Activated naive CD4-positive, alpha-beta T cell treated with anti-CD3 and anti-CD28 coated beads, Interleukin-2, amount 50 U/mL, for 72 hours (primary cell): ENCODE data around the gene SLIT3. TPM values are rescaled to one million over a fixed set of nuclear protein-coding genes. Genes with fewer than 3 reads are reported as not detected.
"Not testable (repeated sequence)": the region's sequence is repeated elsewhere in the genome, so short reads cannot be mapped to it uniquely, and the experiment has no call there.

ENCODE experiments used
- ATAC-seq, 2 donors: fragments of 150-1000 bp; cut with Tn5 transposase; 2 replicates each; pipeline ENCODE4 v1.10.0; 2021; ENCODE audit warnings: mild to moderate bottlenecking in 2 of 2, moderate library complexity in 2 of 2
- DNase-seq, 2 donors: peaks; one replicate each; pipeline ENCODE4 v3.0.0; 2021 to 2022; ENCODE audit warnings: low spot score in 2 of 2
- H3K27ac Mint-ChIP-seq, 2 donors: one replicate each; pipeline ENCODE4 v1.8.0; 2022; ENCODE audit warnings: mild to moderate bottlenecking in 2 of 2, mixed read lengths in 2 of 2
- H3K36me3 Mint-ChIP-seq, 2 donors: one replicate each; pipeline ENCODE4 v1.8.0; 2022; ENCODE audit warnings: mixed read lengths in 2 of 2
- H3K9me3 Mint-ChIP-seq, 2 donors: one replicate each; pipeline ENCODE4 v1.8.0; 2022; ENCODE audit warnings: mixed read lengths in 2 of 2
- total RNA-seq, 2 donors: library from RNA; stranded (reverse); gene quantifications; one replicate each; pipeline ENCODE4 v1.2.3, GENCODE V29; 2022

The SLIT3 gene
- total RNA-seq, 2 donors from 2014 or later = 1.9 to 2.0 TPM

- no peaks in the 10 kb centered on the region for H3K9me3 Mint-ChIP-seq
- ATAC-seq (no peak), DNase-seq (no peak)
- H3K36me3 Mint-ChIP-seq = no peaks in the 10 kb centered on the region
- no peak overlapping the region for H3K27ac Mint-ChIP-seq
These were observed 173.5 kb downstream of the SLIT3 start for GRCh38 chr5:169127431-169127830.

GRCh38 chr5:169126481-169127021, 174.4 kb downstream of the SLIT3 start:
- ATAC-seq = no peak
- no peak overlapping the region for H3K27ac Mint-ChIP-seq
- no peaks in the 10 kb centered on the region for H3K36me3 Mint-ChIP-seq
- no peak for DNase-seq
- H3K9me3 Mint-ChIP-seq = no peaks in the 10 kb centered on the region

- Mint-ChIP-seq H3K9me3 (no peaks in the 10 kb centered on the region), H3K36me3 (no peaks in the 10 kb centered on the region), H3K27ac (no peak overlapping the region)
- no peak for ATAC-seq
- no peak for DNase-seq
These were observed 175.4 kb downstream of the SLIT3 start for GRCh38 chr5:169125571-169125970.

GRCh38 chr5:169122951-169123350, 178.0 kb downstream of the SLIT3 start:
- no peak for DNase-seq
- ATAC-seq = no peak
- Mint-ChIP-seq H3K27ac (no peak overlapping the region), H3K9me3 (no peaks in the 10 kb centered on the region), H3K36me3 (no peaks in the 10 kb centered on the region)

GRCh38 chr5:169121630-169122420, 179.1 kb downstream of the SLIT3 start:
- DNase-seq = no peak
- no peak for ATAC-seq
- Mint-ChIP-seq H3K27ac (no peak overlapping the region), H3K9me3 (no peaks in the 10 kb centered on the region), H3K36me3 (no peaks in the 10 kb centered on the region)

- DNase-seq = no peak
- no peak for ATAC-seq
- Mint-ChIP-seq H3K27ac (no peak overlapping the region), H3K9me3 (no peaks in the 10 kb centered on the region), H3K36me3 (no peaks in the 10 kb centered on the region)
These were observed 181.5 kb downstream of the SLIT3 start for GRCh38 chr5:169119288-169120048.

- Mint-ChIP-seq H3K27ac (no peak overlapping the region), H3K36me3 (no peaks in the 10 kb centered on the region), H3K9me3 (no peaks in the 10 kb centered on the region)
- no peak for ATAC-seq
- no peak for DNase-seq
These were observed 183.9 kb downstream of the SLIT3 start for GRCh38 chr5:169116961-169117461.

GRCh38 chr5:169115461-169116124, 185.3 kb downstream of the SLIT3 start:
- Mint-ChIP-seq H3K36me3 (no peaks in the 10 kb centered on the region), H3K27ac (no peak overlapping the region), H3K9me3 (peaks cover 0 to 4% of the 10 kb centered on the region in 2 donors)
- ATAC-seq (no peak), DNase-seq (no peak)

- no peak for DNase-seq
- H3K9me3 Mint-ChIP-seq = peaks cover 3 to 8% of the 10 kb centered on the region in 2 donors
- ATAC-seq = no peak
- no peak overlapping the region for H3K27ac Mint-ChIP-seq
- H3K36me3 Mint-ChIP-seq = no peaks in the 10 kb centered on the region
These were observed 186.4 kb downstream of the SLIT3 start for GRCh38 chr5:169114466-169115065.

GRCh38 chr5:169112016-169112415, 188.9 kb downstream of the SLIT3 start:
- DNase-seq = no peak
- no peak for ATAC-seq
- Mint-ChIP-seq H3K9me3 (peaks cover 3 to 9% of the 10 kb centered on the region in 2 donors), H3K36me3 (no peaks in the 10 kb centered on the region), H3K27ac (no peak overlapping the region)

- ATAC-seq = no peak
- Mint-ChIP-seq H3K27ac (no peak overlapping the region), H3K9me3 (peaks cover 3 to 14% of the 10 kb centered on the region in 2 donors), H3K36me3 (peaks cover 0 to 6% of the 10 kb centered on the region in 2 donors)
- no peak for DNase-seq
These were observed 193.8 kb downstream of the SLIT3 start for GRCh38 chr5:169106911-169107706.

- not testable (repeated sequence) for H3K36me3 Mint-ChIP-seq, DNase-seq, H3K9me3 Mint-ChIP-seq, ATAC-seq, H3K27ac Mint-ChIP-seq
These were observed 195.4 kb downstream of the SLIT3 start for GRCh38 chr5:169105582-169105981.

GRCh38 chr5:169104937-169105494, 195.9 kb downstream of the SLIT3 start:
- no peak for ATAC-seq
- no peak for DNase-seq
- Mint-ChIP-seq H3K9me3 (peaks cover 3 to 9% of the 10 kb centered on the region in 2 donors), H3K27ac (no peak overlapping the region), H3K36me3 (peaks cover 0 to 6% of the 10 kb centered on the region in 2 donors)

GRCh38 chr5:169103586-169104181, 197.3 kb downstream of the SLIT3 start:
- no peak overlapping the region for H3K27ac Mint-ChIP-seq
- peaks cover 0 to 6% of the 10 kb centered on the region in 2 donors for H3K36me3 Mint-ChIP-seq
- ATAC-seq (no peak), DNase-seq (no peak)
- peaks cover 0 to 5% of the 10 kb centered on the region in 2 donors for H3K9me3 Mint-ChIP-seq

- Mint-ChIP-seq H3K27ac (no peak overlapping the region), H3K9me3 (peaks cover 0 to 5% of the 10 kb centered on the region in 2 donors), H3K36me3 (peaks cover 0 to 6% of the 10 kb centered on the region in 2 donors)
- no peak for ATAC-seq
- no peak for DNase-seq
These were observed 199.0 kb downstream of the SLIT3 start for GRCh38 chr5:169101966-169102365.
